ENCODE results near the gene PRELID1.
"Not testable (repeated sequence)": the region's sequence is repeated elsewhere in the genome, so short reads cannot be mapped to it uniquely, and the experiment has no call there.

Gene PRELID1

GRCh38 chr5:177303121-177303924 is at the start of gene PRELID1, which contains the start of gene RAB24:
PRELID1 (plus strand) TSS chr5:177303799; CDS start chr5:177303986, 187 bp downstream.
RAB24 (minus strand) TSS chr5:177303719; CDS start chr5:177303288, 431 bp downstream.
- DNase-seq (ENCODE audit: low read depth), result no peak

GRCh38 chr5:177256296-177256695 is 47.3 kb upstream of the PRELID1 start:
- no peak for DNase-seq (ENCODE audit: low read depth)

DNA sequence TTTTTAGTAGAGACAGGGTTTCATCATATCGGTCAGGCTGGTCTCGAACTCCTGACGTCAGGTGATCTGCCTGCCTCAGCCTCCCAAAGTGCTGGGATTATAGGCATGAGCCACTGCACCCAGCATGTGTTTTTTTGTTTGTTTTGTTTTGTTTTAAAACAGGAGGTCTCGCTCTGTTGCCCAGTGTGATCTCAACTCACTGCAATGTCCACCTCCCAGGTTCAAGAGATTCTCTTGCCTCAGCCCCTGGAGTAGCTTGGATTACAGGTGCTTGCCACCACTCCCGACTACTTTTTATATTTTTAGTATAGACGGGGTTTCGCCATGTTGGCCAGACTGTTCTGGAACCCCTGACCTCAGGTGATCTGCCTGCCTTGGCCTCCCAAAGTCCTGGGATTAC is 44.9 kb upstream of the PRELID1 start:
- not testable (repeated sequence) for DNase-seq (ENCODE audit: low read depth)

GRCh38 chr5:177260961-177261360 is 42.6 kb upstream of the PRELID1 start:
- no peak for DNase-seq (ENCODE audit: low read depth)

GRCh38 chr5:177261510-177261909 is 42.1 kb upstream of the PRELID1 start:
- no peak for DNase-seq (ENCODE audit: low read depth)

- no peak for DNase-seq (ENCODE audit: low read depth)
These were observed 39.4 kb upstream of the PRELID1 start for GRCh38 chr5:177264178-177264577.

GRCh38 chr5:177265395-177265794 is 38.2 kb upstream of the PRELID1 start:
- DNase-seq (ENCODE audit: low read depth), result no peak

GRCh38 chr5:177269232-177269895 is 34.2 kb upstream of the PRELID1 start:
- no peak for DNase-seq (ENCODE audit: low read depth)

- DNase-seq (ENCODE audit: low read depth), result no peak
These were observed 33.6 kb upstream of the PRELID1 start for GRCh38 chr5:177269976-177270375.

DNA sequence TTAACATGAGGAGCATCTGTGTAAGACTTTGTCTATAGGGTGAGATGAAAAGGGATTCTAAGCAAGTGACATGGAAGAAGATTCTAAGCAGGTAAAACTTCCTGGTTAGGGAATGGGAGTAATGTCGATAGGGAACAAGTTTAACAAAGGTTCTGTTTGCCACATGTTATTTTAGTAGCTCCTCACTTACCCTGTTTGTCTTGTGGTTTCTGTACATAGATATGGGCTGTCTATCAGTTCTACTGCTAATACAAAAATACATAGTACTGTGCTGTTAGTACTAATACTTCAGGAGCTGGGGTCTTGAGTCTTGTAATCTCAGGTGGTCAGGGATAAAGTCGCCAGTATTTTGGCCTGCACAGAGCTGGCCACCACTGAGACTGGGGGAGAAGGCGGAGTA is 32.9 kb upstream of the PRELID1 start:
- no peak for DNase-seq (ENCODE audit: low read depth)

GRCh38 chr5:177271113-177271512 is 32.5 kb upstream of the PRELID1 start:
- DNase-seq (ENCODE audit: low read depth), result no peak

GRCh38 chr5:177275883-177276282 is 27.7 kb upstream of the PRELID1 start:
- no peak for DNase-seq (ENCODE audit: low read depth)

GRCh38 chr5:177276886-177277285 is 26.7 kb upstream of the PRELID1 start:
- DNase-seq (ENCODE audit: low read depth), result no peak

GRCh38 chr5:177288191-177288590 is 15.4 kb upstream of the PRELID1 start:
- DNase-seq (ENCODE audit: low read depth), result no peak

- DNase-seq (ENCODE audit: low read depth), result no peak
These were observed 12.6 kb upstream of the PRELID1 start for GRCh38 chr5:177290816-177291596.

- DNase-seq (ENCODE audit: low read depth), result no peak
These were observed 11.9 kb upstream of the PRELID1 start for GRCh38 chr5:177291735-177292134.

GRCh38 chr5:177293819-177294581 is 9.6 kb upstream of the PRELID1 start:
- no peak for DNase-seq (ENCODE audit: low read depth)

DNA sequence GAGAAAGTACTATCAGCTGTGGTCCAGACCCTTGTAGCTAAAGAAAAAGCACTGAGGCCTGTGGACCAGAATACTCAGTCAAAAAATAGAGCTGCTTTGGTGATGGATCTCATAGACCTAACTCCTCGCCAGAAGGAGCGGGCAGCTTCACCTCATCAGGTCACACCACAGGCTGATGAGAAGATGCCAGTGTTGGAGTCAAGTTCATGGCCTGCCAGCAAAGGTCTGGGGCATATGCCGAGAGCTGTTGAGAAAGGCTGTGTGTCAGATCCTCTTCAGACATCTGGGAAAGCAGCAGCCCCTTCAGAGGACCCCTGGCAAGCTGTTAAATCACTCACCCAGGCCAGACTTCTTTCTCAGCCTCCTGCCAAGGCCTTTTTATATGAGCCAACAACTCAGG is 9.0 kb upstream of the PRELID1 start:
- no peak for DNase-seq (ENCODE audit: low read depth)

DNA sequence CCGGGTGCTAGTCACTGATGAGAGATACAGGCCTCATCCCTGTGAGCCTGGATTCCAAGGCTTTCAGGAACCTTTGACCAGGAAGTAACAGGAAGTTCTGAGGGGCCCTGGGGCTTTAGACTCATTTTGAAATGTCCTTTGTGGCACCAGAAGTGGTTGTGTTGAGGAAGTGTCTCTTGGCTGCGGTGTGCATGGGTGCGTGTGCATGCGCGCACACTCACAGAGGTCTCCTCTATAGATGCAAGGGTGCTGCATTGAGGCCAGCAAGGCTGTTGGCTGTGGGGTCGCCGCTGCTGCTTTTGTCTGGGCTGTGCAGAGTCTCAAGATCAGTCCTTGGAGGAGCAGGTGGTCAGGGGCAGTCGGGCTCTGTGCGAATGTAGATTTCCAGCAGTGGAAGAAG is 7.7 kb upstream of the PRELID1 start:
- DNase-seq (ENCODE audit: low read depth), result no peak

- DNase-seq (ENCODE audit: low read depth), result no peak
These were observed 7.0 kb upstream of the PRELID1 start for GRCh38 chr5:177296581-177296980.

GRCh38 chr5:177297922-177298321 is 5.7 kb upstream of the PRELID1 start:
- DNase-seq (ENCODE audit: low read depth), result no peak

DNA sequence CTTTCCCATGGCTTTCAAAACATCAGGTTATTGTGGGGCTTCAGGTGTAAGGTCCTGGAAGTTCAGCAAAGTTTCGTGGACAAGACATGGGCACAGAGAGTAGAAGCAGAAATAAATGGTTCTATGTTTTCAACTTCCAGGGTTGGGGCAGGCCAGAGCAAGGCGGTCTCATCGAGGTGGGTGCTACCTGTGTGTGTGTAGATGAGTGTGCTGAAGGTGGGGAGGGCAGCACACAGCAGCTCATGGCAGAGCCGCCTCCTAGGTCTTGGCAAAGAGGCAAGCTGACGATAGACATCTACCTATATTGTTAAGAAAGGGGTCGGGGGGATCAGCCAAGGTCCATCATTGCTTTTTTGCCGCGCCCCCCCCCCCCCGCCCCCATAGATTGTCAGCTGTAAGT is 3.9 kb upstream of the PRELID1 start:
- no peak for DNase-seq (ENCODE audit: low read depth)

Measured in GM04503 (cell line).